ENCODE measurements around the gene ASTN2. TPM values are rescaled to one million over a fixed set of nuclear protein-coding genes. Genes with fewer than 3 reads are reported as not detected.
A peak's percentile ranks its signal among the peaks of the same experiment; 100 is the strongest.
"Not testable (repeated sequence)": the region's sequence is repeated elsewhere in the genome, so short reads cannot be mapped to it uniquely, and the experiment has no call there.

Gene ASTN2
- total RNA-seq, 1 donor from 2014 or later, result 42.2 TPM

DNA sequence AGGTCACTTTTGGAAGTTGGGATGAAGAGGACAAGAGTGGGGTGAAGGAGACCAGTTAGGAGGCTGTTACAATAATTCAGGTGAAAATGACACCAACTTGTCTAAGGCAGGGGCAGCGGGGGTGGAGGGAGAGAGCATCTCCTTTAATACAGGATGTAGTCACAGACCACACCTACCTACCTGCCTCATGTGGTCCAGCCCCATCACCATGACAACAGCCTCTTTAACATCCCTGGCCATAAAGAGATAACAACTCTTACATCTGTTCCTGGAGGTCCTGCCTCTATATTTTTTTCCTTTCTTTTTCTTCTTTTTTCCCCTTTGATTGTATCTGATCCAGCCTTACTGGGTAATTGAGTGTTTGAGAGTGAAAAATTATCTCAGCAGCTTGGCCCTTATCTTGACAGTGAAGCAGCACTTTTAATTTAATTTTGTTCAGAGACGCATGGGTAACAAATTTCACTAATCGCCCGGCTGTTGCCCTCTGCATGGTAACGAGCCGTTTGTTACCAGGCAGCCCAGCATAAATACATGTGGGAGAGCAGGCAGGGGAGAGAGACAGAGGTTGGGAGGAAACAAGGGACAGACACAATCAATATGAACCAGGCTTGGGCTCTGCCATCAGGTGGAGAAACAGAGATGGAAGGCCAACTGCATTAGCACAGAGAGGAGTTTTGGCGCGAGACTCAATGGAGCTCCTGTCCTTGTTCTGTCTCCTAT, 338.1 kb downstream of the ASTN2 start:
- DNase-seq (ENCODE audit: low read depth), result no peak

GRCh38 chr9:117075636-117076035, 339.2 kb downstream of the ASTN2 start:
- no peak for DNase-seq (ENCODE audit: low read depth)

DNA sequence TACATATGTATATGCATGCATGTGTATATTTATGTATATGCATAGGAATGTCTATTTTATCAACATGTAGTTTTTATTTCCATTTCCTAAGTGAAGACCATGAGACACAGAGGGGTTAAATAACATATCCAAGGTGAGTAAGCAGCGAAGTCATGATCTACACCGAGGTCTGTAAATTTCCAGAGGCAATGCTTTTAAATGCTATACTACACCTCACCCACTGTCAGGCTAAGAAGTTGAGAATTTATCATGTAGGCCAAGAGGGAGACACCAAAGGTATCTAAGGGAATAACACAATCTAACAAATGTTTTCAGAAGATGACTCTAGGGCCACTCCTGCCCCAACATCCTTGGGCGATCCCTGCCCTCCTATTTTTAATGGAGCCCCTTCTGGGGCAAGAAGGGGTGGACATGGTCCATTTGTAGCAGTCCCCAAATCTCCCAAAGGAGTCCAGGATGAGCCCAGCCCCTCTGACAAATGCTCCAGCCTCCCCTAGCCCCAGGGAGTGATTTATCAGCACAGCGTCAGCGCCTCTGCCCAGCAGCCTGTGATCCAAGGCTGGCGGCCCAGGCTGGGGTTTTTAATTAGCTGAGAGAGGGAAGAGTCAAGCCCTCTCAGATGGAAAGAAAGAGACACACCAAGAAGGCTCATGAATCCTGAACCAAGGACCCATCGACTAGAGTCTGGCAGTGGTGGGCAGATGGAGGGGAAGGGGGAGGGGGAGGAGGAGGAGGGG, 339.9 kb downstream of the ASTN2 start:
- DNase-seq (ENCODE audit: low read depth), result no peak

GRCh38 chr9:117074342-117074662, 340.6 kb downstream of the ASTN2 start:
- no peak for DNase-seq (ENCODE audit: low read depth)

GRCh38 chr9:117073539-117074341, 341.1 kb downstream of the ASTN2 start:
- peak; percentile 26 for DNase-seq (ENCODE audit: low read depth)

- DNase-seq (ENCODE audit: low read depth), result no peak
Measured at GRCh38 chr9:117073071-117073470, 341.8 kb downstream of the ASTN2 start.

GRCh38 chr9:117072216-117072615, 342.6 kb downstream of the ASTN2 start:
- DNase-seq (ENCODE audit: low read depth), result no peak

- DNase-seq (ENCODE audit: low read depth), result not testable (repeated sequence)
Measured at GRCh38 chr9:117071673-117072207, 343.1 kb downstream of the ASTN2 start.

GRCh38 chr9:117063721-117064471, 351.0 kb downstream of the ASTN2 start:
- DNase-seq (ENCODE audit: low read depth), result no peak

- no peak for DNase-seq (ENCODE audit: low read depth)
Measured at GRCh38 chr9:117060963-117061362, 353.9 kb downstream of the ASTN2 start.

DNA sequence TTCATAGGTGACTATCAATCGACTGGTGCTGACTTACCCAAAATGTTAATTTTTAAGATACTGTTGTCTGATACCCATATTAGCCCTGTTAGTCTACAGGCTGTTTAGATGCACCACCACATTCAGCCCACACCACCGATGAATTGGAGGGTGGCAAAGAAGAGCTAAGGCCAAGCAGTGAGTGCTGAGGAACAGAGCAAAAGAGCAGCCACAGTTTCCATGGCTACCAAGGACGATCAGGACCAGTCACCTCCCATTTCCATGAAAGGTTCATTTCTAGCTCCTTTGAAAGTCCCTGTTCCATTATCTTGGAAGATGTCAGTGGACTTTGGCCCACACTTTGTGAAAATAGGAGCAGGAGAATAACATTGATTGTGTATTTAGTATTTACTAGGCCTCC, 364.9 kb downstream of the ASTN2 start:
- DNase-seq (ENCODE audit: low read depth), result no peak

DNA sequence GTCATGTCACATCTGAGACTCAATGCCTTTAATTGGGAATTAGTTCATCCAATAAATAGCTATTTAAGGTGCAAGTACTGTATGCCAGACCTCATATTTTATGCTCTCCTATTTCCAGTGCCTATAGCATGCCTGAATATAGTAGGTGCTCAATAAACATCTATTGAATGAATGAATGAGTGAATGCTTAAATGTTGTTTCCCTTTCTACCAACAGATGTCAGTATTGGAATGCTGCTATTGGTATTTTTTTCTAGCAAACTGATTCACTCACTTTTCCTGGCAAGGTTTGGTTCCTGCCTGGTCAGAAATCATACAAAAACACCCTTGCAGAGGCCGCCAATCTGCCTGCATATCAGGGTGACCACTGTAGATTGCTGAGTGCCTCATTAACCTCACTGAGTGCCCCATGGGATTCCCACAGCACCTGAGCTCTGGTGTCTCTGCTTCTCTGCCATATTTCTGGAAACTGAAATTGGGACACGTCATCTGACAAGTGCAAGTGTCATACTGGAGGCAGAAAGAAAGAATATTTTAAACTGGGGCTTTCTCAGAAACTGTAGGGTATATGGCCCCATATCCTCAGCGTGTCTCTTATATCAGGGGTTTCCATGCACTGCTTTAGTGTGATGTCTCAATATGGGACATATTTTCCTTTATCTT, 368.1 kb downstream of the ASTN2 start:
- no peak for DNase-seq (ENCODE audit: low read depth)

DNA sequence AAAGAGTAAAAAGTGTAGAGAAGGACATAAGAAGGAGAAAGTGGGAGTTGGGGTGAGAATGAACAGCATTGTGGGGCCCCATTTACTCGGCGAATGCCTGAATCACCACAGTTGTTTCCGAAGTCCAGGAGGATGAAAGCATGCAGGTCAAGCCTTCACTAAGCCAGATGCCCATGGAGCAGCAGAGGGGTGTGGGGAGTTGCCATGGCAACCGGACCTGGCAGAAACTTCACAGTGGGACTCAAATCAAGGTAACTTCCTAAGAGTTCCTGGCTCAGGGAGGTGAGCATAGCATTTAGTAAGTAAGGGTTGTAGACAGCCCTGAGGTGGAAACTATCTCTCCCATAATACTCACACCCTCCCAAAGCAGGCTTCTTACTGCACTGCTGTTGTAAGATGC, 370.6 kb downstream of the ASTN2 start:
- DNase-seq (ENCODE audit: low read depth), result no peak

GRCh38 chr9:117043159-117043558, 371.7 kb downstream of the ASTN2 start:
- no peak for DNase-seq (ENCODE audit: low read depth)

- DNase-seq (ENCODE audit: low read depth), result no peak
Measured at GRCh38 chr9:117035546-117035945, 379.3 kb downstream of the ASTN2 start.

- peak; percentile 31 for DNase-seq (ENCODE audit: low read depth)
Measured at GRCh38 chr9:117034866-117035265, 380.0 kb downstream of the ASTN2 start.

DNA sequence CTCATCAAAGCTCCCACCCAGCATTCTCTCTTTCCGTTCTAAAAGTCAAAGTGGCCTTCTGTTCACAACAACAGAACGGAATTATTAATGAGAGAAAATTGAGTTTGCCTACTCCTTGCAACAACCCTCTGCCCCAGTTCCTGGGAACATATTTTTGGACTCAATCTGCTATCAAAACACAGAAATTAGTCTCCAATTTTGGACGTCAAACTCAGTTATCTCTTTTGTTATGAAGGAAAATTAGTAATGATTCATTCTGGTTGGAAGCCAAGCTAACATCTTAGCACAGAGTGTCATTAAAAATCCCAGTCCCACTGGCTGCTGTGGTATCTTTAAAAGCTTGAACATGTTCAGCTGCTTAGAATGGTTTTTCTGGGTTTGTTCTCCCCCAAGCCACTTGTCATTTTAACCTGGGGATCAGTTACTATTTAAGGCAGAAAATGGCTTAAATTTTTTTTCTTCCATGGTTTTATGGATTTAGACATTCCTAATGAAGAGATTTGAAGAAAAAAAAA, 384.5 kb downstream of the ASTN2 start:
- DNase-seq (ENCODE audit: low read depth), result no peak

- DNase-seq (ENCODE audit: low read depth), result no peak
Measured at GRCh38 chr9:117029341-117029740, 385.5 kb downstream of the ASTN2 start.

DNA sequence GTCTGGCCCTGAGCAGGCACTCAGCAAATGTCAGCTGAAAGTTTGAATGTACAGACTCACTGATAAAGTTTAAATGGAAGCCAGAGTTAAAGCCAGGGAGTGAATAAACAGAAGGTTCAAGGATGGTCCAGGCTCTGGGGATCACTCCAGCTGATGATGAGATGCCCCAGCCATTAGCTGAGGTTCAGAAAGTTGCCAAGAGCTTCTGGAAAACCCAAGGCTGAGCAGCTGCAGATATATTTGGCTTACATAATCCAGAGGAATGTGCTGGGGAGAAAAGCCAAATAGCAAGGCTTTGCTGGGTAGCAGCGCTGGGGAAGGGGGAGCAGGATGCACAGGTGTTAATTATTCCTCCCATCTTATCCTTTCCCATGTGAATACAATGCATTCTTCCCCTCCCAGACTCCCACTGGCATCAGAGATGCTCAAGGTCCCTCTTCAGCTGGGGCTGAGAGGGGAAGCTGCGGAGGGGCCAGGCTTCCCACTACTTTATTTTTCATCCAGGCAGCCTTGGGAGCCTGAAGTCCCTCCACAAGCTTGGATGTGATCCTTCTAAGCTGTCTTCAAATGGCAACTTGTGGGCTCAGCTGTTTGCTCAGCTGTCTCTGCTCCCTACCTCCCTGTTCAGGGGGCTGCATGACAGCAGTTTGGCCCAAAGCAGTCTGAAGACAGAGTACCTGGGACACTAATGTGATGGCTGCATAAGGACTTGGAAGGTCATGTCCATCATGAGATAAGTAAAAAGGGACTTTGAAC, 386.6 kb downstream of the ASTN2 start:
- no peak for DNase-seq (ENCODE audit: low read depth)

DNA sequence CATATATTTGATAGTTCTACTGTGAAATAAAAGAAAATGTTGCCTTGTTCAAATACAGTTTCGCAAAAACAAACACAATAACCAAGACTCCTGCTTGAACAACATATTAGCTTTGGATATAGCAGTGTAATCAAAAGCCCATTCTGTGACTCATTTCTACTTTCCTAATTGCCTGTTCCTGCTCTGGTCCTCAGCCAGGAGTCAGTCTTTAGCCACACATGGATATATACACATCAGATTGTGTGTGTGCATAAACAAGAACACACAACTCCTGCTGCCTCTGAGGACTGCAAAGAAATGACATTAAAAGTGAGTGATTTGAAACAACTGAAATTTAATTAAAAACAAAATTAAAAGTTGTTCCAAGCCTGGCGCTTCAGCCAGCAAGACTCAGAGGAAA, 393.0 kb downstream of the ASTN2 start:
- peak; percentile 59 for DNase-seq (ENCODE audit: low read depth)

All from renal cortical epithelial cell (primary cell).